ENCODE data around the gene AP3S2.

The AP3S2 gene

GRCh38 chr15:89826671-89827655, 66.8 kb downstream of the AP3S2 start:
- Histone ChIP-seq H2AFZ (ENCODE audit: low read depth) (no peak overlapping the region), H3K27me3 (ENCODE audit: insufficient read depth, low read depth) (no peaks in the 10 kb centered on the region), H3K79me2 (ENCODE audit: insufficient read depth, low read depth) (no peaks in the 10 kb centered on the region), H3K4me2 (no peak overlapping the region), H3K9ac (no peak overlapping the region), H3K27ac (no peak overlapping the region), H3K36me3 (ENCODE audit: insufficient read depth) (no peaks in the 10 kb centered on the region), H4K20me1 (ENCODE audit: insufficient read depth) (no peaks in the 10 kb centered on the region), H3K4me3 (IDR thresholded peaks at IDR 0.05; ENCODE audit: insufficient read depth, low read depth, low read length) (no peak overlapping the region), H3K4me1 (ENCODE audit: low read depth, poor library complexity, severe bottlenecking) (peaks cover 19% of the 10 kb centered on the region)
- no peak for TF ChIP-seq CTCF (conservative IDR thresholded peaks at IDR 0.05; ENCODE audit: low read depth, low read length)

DNA sequence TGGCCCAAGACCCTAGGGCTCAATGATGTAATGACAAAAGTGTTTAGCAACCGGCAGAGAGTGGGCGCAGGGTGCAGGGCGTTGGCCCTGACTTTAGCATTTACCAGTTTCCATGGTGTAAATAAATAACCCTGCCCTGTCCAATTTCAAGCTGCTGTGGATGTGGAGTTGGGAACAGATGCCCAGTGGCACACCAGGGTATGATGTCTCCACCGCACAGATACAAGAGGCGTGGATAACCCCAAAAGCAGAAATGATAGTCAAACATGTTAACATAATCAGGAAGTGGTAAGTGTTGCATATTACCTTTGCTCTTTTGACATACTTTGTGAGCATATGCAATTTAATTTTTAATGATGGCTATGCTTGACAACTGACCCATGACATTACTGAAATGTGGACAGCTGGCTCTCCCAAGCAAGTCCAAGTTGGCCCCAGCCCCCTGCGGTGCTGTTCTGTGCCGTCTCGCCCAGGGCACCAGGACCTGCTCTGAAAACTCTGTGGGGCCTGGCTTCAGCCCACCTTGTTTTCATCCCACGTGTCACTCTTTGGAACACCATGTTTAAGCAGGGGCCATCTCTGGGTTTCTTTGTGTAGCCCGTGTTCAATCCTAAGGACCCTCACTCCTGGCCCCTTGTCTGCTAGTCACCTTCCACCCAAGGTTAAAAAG, 68.4 kb downstream of the AP3S2 start:
- Histone ChIP-seq H3K4me2 (no peak overlapping the region), H2AFZ (ENCODE audit: low read depth) (no peak overlapping the region), H3K9ac (no peak overlapping the region), H3K4me1 (ENCODE audit: low read depth, poor library complexity, severe bottlenecking) (peaks cover 25% of the 10 kb centered on the region), H3K4me3 (IDR thresholded peaks at IDR 0.05; ENCODE audit: insufficient read depth, low read depth, low read length) (no peak overlapping the region), H3K36me3 (ENCODE audit: insufficient read depth) (no peaks in the 10 kb centered on the region), H3K27me3 (ENCODE audit: insufficient read depth, low read depth) (no peaks in the 10 kb centered on the region), H3K27ac (no peak overlapping the region), H4K20me1 (ENCODE audit: insufficient read depth) (no peaks in the 10 kb centered on the region), H3K79me2 (ENCODE audit: insufficient read depth, low read depth) (no peaks in the 10 kb centered on the region)
- no peak for TF ChIP-seq CTCF (conservative IDR thresholded peaks at IDR 0.05; ENCODE audit: low read depth, low read length)

- no peak overlapping the region for H2AFZ ChIP-seq (ENCODE audit: low read depth)
- no peak overlapping the region for H3K4me3 ChIP-seq (IDR thresholded peaks at IDR 0.05; ENCODE audit: insufficient read depth, low read depth, low read length)
- no peaks in the 10 kb centered on the region for H3K27me3 ChIP-seq (ENCODE audit: insufficient read depth, low read depth)
- no peak overlapping the region for H3K9ac ChIP-seq
- no peak for TF ChIP-seq CTCF (conservative IDR thresholded peaks at IDR 0.05; ENCODE audit: low read depth, low read length)
- no peaks in the 10 kb centered on the region for H3K79me2 ChIP-seq (ENCODE audit: insufficient read depth, low read depth)
- no peaks in the 10 kb centered on the region for H3K36me3 ChIP-seq (ENCODE audit: insufficient read depth)
- H3K4me2 ChIP-seq, result no peak overlapping the region
- peaks cover 25% of the 10 kb centered on the region for H3K4me1 ChIP-seq (ENCODE audit: low read depth, poor library complexity, severe bottlenecking)
- no peaks in the 10 kb centered on the region for H4K20me1 ChIP-seq (ENCODE audit: insufficient read depth)
- no peak overlapping the region for H3K27ac ChIP-seq
These were observed 69.3 kb downstream of the AP3S2 start for GRCh38 chr15:89824607-89824867.

DNA sequence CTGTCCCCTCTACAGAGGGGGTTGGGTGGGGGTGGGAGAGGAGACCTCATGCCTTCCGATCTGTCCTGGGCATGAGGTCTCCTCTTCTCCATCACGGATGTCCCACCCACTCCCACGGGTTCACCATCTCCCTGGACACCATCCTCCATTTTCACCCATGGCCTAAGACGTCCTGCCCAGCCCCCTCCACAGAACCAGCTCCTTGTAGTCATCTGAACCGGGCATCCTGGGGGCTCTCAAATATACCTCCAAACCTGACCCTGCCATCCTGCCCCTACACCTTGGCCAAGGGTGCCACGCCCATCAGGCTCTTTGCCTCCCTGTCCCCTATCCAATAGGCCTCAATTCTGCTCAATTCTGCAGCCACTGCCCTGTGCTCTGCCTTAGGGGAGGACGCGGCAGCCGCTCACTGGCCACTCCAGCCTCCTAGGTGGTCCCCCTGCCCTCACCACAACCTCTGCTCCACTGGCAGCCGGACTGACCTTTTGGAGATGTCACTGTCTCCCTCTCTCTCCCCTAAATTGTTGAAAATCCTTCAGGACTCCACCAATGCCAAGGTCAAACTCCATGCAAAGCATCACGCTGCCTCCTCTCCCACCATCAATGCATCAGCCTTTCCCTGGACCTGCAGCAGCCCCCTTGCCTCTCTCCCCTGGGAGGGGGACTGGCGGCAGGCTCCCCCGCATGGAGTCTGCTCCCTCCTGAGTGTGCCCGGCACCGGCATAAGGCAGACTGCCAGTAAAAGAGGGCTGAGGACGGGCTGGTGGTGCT, 69.8 kb downstream of the AP3S2 start:
- Histone ChIP-seq H4K20me1 (ENCODE audit: insufficient read depth) (no peaks in the 10 kb centered on the region), H3K9ac (no peak overlapping the region), H3K4me2 (no peak overlapping the region), H3K27ac (no peak overlapping the region), H3K27me3 (ENCODE audit: insufficient read depth, low read depth) (no peaks in the 10 kb centered on the region), H3K4me3 (IDR thresholded peaks at IDR 0.05; ENCODE audit: insufficient read depth, low read depth, low read length) (no peak overlapping the region), H3K36me3 (ENCODE audit: insufficient read depth) (no peaks in the 10 kb centered on the region), H3K79me2 (ENCODE audit: insufficient read depth, low read depth) (no peaks in the 10 kb centered on the region), H3K4me1 (ENCODE audit: low read depth, poor library complexity, severe bottlenecking) (peaks cover 25% of the 10 kb centered on the region), H2AFZ (ENCODE audit: low read depth) (no peak overlapping the region)
- TF ChIP-seq CTCF (conservative IDR thresholded peaks at IDR 0.05; ENCODE audit: low read depth, low read length), result no peak
